Transverse colon (tissue), 4 donors: ENCODE data around the gene JAG1.

Experiments
- CTCF ChIP-seq, 5 experiments: fragments of 200-600 bp in 3 of 5; fragments of 450-650 bp in 2 of 5; sonication (generic) in 3 of 5; IDR thresholded peaks; 1 replicate in 2 of 5; 2 replicates in 3 of 5; pipeline ENCODE4 v1.5.1; 2016 to 2017; ENCODE audit warnings: antibody characterized with exemption in 5 of 5, inconsistent platforms in 3 of 5, mild to moderate bottlenecking in 2 of 5, moderate library complexity in 1 of 5
- POLR2AphosphoS5 ChIP-seq, 3 donors: sonication (generic); formaldehyde crosslinking; IDR thresholded peaks; one replicate each; pipeline ENCODE4 v1.6.1; 2016; ENCODE audit warnings: antibody characterized with exemption in 3 of 3

- no peak for TF ChIP-seq POLR2AphosphoS5 (IDR thresholded peaks at IDR 0.05)
- no peak for TF ChIP-seq CTCF (IDR thresholded peaks at IDR 0.05)
Observed at GRCh38 chr20:10705801-10706459, 32.1 kb upstream of the JAG1 start.
